Measurements from ENCODE around the gene INS.

- TF ChIP-seq POLR2A (IDR thresholded peaks at IDR 0.05; ENCODE audit: low read depth, low read length) = no peak
- TF ChIP-seq TAF1 (IDR thresholded peaks at IDR 0.05; ENCODE audit: low read depth, low read length) = no peak
Observed at GRCh38 chr11:2209900-2210321, 48.9 kb upstream of the INS start.

Measured in GM12891 (cell line).